NCI-H1694 treated with DMSO at 0.1 percent for 48 hours (cell line): ENCODE measurements around the gene OCSTAMP.

Experiments used
- DNase-seq: peaks from one replicate; lab custom pipeline; 2025; lab: John Stamatoyannopoulos, UW

OCSTAMP gene, protein sequence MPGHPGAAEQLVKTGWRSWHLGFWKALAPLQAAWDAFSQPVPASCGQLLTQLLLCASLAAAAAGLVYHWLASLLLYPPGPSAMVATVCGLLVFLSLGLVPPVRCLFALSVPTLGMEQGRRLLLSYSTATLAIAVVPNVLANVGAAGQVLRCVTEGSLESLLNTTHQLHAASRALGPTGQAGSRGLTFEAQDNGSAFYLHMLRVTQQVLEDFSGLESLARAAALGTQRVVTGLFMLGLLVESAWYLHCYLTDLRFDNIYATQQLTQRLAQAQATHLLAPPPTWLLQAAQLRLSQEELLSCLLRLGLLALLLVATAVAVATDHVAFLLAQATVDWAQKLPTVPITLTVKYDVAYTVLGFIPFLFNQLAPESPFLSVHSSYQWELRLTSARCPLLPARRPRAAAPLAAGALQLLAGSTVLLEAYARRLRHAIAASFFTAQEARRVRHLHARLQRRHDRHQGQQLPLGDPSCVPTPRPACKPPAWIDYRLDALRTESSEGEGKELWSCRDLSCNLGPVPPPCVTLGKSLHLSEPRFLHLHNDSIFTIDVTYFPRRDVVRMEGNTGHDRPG

DNA sequence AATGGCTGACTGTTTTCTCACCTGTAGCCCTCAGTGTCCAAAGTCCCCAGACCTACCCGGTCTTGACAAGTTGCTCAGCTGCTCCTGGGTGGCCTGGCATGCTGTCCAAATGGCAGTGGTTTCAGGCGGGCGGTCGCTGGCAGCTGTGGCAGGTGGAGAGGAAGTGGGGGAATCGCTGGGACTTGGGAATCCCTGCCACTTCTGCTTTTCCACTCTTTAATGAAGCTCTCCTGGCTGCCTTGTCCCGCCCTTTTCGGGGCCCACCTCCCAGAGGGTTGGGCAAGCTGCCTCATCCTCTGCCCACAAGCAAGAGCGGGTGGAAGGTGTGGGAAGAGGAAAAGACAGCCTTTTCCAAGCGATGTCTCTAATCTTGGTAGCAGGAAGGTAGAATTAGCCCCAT lies at the start of gene OCSTAMP:
OCSTAMP (minus strand) TSS at position 194 of the 400 bp plus-strand sequence; CDS start at position 100, 94 bp downstream.
- no peak for DNase-seq

DNA sequence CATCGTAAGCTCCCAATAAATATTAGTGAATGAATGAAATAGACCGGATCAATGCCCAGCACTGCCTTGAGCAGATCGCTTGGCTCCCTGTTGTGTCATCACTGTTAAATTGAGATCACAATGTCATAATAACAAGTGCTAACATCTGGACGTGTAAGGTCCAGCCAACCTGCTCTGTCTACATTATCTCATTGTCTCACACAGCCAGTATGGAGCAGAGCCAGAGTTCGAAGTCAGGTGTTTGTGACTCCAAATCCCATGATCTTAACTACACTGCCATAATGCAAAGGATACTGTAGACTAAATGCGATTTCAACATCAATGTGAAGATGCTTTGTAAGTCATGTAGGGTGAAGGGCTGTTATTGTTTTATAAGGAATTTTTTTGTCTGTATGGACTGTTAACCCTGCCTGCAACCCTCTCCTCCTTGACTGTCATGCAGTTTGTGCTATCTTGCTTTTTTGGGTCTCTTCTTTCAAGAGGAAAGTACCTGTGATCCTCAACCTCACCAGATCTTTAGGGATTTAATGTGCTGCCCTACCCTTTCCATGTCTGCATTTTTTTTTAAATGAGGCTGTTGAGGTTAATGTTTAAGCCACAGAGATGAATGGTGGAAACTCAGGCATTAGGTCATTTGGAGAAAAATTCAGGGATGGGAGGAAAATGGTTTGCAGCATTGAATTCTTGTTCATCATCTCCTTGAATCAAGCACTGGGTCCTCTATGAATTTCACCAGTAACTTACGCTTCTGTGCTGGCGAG lies 49.0 kb upstream of the OCSTAMP start:
- DNase-seq: no peak

DNA sequence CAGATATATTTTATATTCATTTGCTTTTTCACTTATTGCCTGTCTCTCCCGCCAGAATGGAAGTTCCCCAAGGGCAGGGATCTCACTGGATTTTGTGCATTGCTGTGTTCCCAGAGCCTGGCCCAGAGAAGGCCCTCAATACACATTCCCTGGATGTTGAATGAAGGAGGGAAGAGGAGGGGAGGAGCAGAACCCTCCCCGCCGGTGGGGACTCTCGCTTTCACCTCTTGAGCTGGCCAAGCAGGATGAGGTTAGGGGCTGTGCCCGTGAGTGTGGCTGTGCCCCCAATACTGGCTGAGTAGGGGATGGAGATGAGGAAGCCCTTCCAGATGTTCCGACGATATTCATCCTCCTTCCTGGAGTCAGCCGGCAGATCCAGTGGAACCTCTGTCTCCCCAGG lies 45.5 kb upstream of the OCSTAMP start:
- DNase-seq: no peak

- DNase-seq: no peak
Observed at GRCh38 chr20:46594725-46595124, 44.3 kb upstream of the OCSTAMP start.

GRCh38 chr20:46592580-46593362 lies 42.3 kb upstream of the OCSTAMP start:
- DNase-seq: no peak

DNA sequence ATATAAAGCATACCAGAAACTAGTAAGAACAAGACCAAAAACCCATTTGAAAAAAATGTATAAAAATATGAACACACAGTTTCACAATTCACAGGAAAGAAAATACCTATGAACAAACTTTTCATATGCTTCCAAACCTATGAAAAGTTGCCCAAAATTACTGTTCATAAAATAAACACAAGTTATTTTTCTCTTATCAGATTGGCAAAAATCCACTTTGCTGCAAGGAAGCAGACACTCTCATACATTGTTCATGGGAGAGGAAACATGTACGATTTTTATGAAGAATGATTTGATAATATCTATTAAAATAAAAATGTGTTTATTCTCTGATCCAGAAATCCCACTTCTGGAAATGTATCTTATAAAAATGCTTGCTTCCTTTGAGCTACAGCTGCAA lies 40.0 kb upstream of the OCSTAMP start:
- no peak for DNase-seq

GRCh38 chr20:46588532-46589511 lies 38.4 kb upstream of the OCSTAMP start:
- no peak for DNase-seq

DNA sequence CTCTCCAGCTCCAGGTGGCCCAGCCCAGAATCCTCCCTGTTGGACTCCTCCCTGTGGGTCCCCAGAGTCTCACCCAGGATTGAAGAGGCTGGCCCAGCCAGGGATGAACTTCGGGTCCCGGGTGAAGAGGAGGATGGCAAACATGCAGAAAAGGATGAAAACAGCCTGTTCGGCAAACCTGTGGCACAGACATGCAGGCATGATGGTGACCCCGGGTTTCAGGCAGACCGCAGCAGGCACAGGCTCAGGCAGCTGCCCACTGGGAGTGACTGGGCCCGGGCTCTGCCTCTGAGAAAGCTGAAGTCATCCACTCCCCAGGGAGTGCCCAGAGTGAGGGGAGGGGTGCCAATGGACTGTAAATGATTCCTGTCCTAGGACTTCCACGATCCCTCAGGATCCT lies 37.5 kb upstream of the OCSTAMP start:
- DNase-seq: no peak

DNA sequence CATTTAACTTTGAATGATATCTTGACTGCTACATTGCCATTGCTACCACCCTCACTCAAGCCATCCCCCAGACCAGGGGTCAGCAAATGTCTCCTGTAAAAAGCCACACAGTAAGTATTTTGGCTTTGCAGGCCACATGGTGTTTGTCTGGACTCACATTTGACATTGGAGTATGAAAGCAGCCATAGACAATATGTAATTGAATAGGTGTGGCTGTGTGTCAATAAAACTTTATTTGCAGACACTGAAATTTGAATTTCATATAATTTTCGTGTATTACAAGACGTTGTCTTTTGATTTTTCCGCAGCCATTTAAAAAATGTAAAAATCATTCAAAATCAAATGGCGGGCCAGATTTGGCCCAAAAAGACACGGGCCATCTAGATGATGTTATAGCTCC lies 36.3 kb upstream of the OCSTAMP start:
- no peak for DNase-seq

GRCh38 chr20:46584508-46584907 lies 34.1 kb upstream of the OCSTAMP start:
- DNase-seq: no peak

GRCh38 chr20:46583411-46584214 lies 33.2 kb upstream of the OCSTAMP start:
- no peak for DNase-seq

DNA sequence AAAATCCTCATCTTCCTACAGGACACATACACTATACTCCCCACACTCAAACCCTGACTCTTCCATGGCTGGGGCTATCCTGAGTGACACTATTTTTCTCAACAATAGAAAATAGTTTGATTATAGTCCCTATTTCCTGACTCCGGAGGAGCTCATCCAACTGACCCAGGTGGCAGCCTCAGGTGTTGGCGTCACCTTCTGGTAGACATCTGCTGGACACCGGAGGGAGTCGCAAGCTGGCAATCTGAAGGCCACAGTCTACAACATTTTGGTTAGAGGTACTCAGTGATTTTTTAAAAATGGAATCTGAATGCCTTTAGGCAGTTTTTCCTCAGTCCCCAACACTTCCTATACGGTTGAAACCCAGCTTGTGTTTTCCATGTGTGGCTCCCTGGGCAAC lies 32.2 kb upstream of the OCSTAMP start:
- no peak for DNase-seq

GRCh38 chr20:46581391-46581790 lies 30.9 kb upstream of the OCSTAMP start:
- no peak for DNase-seq

DNA sequence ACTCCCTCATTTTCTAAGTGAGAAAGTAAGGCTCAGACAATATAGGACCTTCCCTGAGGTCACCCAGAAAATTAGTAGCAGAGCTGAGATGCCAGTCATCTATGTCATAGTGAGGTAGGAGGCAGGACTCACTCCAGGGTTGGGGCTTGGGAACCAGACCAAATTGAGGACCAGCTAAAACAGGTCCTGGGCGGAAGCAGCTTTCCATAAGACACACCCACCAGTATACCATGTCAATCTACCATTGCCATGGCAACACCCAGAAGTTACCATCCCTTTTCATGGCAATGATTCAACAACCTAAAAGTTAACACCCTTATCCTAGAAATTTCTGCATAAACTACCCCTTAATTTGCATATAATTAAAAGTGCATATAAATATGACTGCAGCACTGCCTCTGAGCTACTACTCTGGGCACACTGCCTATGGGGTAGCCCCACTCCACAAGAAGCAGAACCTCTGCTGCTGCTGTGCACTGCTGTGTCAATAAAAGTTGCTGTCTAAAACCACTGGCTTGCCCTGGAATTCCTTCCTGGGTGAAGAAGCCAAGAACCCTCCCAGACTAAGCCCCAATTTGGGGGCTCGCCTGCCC lies 30.3 kb upstream of the OCSTAMP start:
- no peak for DNase-seq

DNA sequence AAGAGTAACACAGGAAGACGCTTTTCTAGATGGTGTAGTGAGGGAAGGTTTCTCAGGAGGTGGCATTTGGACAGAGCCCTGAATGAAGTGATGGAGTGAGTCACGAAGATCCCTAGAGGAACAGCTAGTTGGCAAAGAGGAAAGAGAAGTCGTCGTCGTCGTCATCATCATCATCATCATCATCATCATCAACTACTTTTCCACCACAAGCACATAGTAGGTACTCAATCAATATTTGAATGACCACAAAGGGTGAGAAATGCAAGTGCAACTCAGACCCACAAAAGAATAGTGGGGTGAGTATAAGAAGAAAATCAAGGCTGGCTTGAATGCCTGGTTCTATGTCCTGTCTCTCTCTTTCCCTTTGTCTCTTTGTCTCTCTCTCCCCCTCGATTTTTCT lies 28.3 kb upstream of the OCSTAMP start:
- no peak for DNase-seq

- DNase-seq: no peak
Observed at GRCh38 chr20:46576774-46577395, 26.4 kb upstream of the OCSTAMP start.

DNA sequence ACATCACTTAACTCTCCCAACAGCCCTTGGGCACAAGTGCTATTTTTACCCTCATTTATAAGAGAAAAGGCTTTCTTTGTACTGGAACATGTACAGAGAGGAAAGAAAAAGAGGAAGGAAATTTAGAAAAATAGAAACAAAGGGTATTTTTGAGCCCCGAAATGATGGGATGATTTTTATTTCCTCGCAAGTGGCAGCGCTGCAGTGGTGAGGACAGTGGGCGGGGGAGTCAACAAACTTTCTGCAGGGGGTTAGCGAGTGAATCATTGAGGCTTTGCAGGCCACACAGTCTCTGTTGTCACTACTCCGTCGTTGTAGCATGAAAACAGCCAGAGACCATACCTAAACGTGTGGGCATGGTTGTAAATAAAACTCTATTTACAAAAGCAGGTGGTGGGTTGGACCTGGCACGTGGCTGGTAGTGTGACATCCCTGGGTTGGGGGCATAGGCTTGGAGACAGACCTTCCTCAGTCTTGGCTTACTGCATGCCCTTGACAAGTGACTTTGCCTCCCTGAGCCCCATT lies 25.5 kb upstream of the OCSTAMP start:
- no peak for DNase-seq

DNA sequence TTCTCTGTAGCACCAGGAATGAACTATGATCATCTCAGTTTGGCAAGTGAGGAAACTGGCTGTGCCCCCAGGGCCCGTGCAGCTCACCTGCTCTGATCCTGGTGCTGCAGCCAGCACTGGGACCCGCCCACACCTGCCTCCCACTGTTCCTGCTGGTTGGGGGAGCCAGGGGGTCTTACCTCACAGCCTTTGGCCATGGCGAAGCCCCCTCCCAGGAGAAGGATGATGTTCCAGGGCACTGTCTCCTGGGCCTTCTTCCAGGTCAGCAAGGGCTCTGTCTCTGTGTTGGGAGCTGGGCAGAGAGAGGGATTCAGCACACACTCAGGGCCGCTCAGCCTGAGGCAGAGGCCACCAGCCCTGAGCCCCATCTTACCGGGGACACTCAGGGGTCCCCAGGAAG lies 24.9 kb upstream of the OCSTAMP start:
- no peak for DNase-seq
